Testis (tissue), 3 donors: ENCODE data around the gene CACNB4. TPM values are rescaled to one million over a fixed set of nuclear protein-coding genes. Genes with fewer than 3 reads are reported as not detected.
A peak's percentile ranks its signal among the peaks of the same experiment; 100 is the strongest.

Source experiments
- DNase-seq: peaks from one replicate; pipeline ENCODE4 v3.0.0-alpha.2; 2019
- H3K27ac ChIP-seq, 2 donors: fragments of 200-600 bp; sonication (generic); one replicate each; pipeline ENCODE4 v1.5.1; 2019
- H3K27me3 ChIP-seq: fragments of 200-600 bp; sonication (generic); one replicate; pipeline ENCODE4 v1.5.1; 2019
- H3K36me3 ChIP-seq: fragments of 200-600 bp; sonication (generic); one replicate; pipeline ENCODE4 v1.5.1; 2017; ENCODE audit warnings: low read depth; ENCODE audit errors: missing control alignments
- H3K4me1 ChIP-seq: fragments of 200-600 bp; sonication (generic); one replicate; pipeline ENCODE4 v1.5.1; 2019
- H3K4me3 ChIP-seq, 2 donors: fragments of 200-600 bp; sonication (generic); one replicate each; pipeline ENCODE4 v1.5.1; 2017 to 2019
- H3K9me3 ChIP-seq: fragments of 200-600 bp; sonication (generic); one replicate; pipeline ENCODE4 v1.5.1; 2017
- POLR2A ChIP-seq: fragments of 450-650 bp; IDR thresholded peaks from one replicate; pipeline ENCODE4 v1.6.1; 2017; ENCODE audit warnings: antibody characterized with exemption, mild to moderate bottlenecking, moderate library complexity
- WGBS, 2 donors: methylation state at CpG; one replicate each; pipeline ENCODE4 v1.1.5; 2018; 5-methylcytosine and 5-hydroxymethylcytosine counted together
- intact Hi-C: fragments of 100-400 bp; cut with DNase I; formaldehyde crosslinking; loops from one replicate; pipeline ENCODE4 v1.15.1; 2023; ENCODE audit warnings: low total_unique reads
- polyA plus RNA-seq: library from polyadenylated mRNA; stranded (reverse); fragments of 350-450 nt; fragmentation: Illumina TruSeq; extraction: RNeasy Lipid Tissue Mini Kit (QIAGEN cat#74804); gene quantifications from one replicate; pipeline ENCODE4 v1.2.3, GENCODE V29; 2014; ENCODE audit warnings: low read depth, low replicate concordance; ENCODE audit not compliant: insufficient read depth
- total RNA-seq, 2 donors: library from RNA; depleted of rRNA; stranded (reverse); fragments of >200 nt; gene quantifications; one replicate each; pipeline ENCODE4 v1.2.3, GENCODE V29; 2016
- TF ChIP-seq, protein P1 (sequence below), 3 experiments: fragments of 450-650 bp in 2 of 3; fragments of 200-600 bp in 1 of 3; sonication (generic) in 1 of 3; IDR thresholded peaks; one replicate each; pipeline ENCODE4 v1.5.1; 2016 to 2019; ENCODE audit warnings: antibody characterized with exemption in 3 of 3, mild to moderate bottlenecking in 2 of 3, moderate library complexity in 1 of 3

CACNB4 gene
- total and polyA plus RNA-seq, 3 donors from 2014 or later = 7.8 to 83.8 (median 82.2) TPM

- Histone ChIP-seq H3K9me3 (no peaks in the 10 kb centered on the region), H3K27ac (no peak overlapping the region), H3K4me3 (no peak overlapping the region), H3K27me3 (no peaks in the 10 kb centered on the region), H3K36me3 (no peaks in the 10 kb centered on the region), H3K4me1 (peaks cover 10% of the 10 kb centered on the region)
- TF ChIP-seq POLR2A = no peak
- TF ChIP-seq, protein P1, sequence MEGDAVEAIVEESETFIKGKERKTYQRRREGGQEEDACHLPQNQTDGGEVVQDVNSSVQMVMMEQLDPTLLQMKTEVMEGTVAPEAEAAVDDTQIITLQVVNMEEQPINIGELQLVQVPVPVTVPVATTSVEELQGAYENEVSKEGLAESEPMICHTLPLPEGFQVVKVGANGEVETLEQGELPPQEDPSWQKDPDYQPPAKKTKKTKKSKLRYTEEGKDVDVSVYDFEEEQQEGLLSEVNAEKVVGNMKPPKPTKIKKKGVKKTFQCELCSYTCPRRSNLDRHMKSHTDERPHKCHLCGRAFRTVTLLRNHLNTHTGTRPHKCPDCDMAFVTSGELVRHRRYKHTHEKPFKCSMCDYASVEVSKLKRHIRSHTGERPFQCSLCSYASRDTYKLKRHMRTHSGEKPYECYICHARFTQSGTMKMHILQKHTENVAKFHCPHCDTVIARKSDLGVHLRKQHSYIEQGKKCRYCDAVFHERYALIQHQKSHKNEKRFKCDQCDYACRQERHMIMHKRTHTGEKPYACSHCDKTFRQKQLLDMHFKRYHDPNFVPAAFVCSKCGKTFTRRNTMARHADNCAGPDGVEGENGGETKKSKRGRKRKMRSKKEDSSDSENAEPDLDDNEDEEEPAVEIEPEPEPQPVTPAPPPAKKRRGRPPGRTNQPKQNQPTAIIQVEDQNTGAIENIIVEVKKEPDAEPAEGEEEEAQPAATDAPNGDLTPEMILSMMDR (IDR thresholded peaks at IDR 0.05) = no peak
- 88 to 93% methylated on average over 7 of the region's 7 CpGs for WGBS, 2 donors
- no peak for DNase-seq
- intact Hi-C loops = no loop called here
These were observed 171.2 kb downstream of the CACNB4 start for GRCh38 chr2:151927501-151928221.

GRCh38 chr2:151922845-151923666, 175.8 kb downstream of the CACNB4 start:
- Histone ChIP-seq H3K4me1 (peaks cover 10% of the 10 kb centered on the region), H3K36me3 (no peaks in the 10 kb centered on the region), H3K9me3 (no peaks in the 10 kb centered on the region), H3K27me3 (no peaks in the 10 kb centered on the region), H3K4me3 (no peak overlapping the region), H3K27ac (no peak overlapping the region)
- no peak for TF ChIP-seq POLR2A
- TF ChIP-seq, protein P1 (IDR thresholded peaks at IDR 0.05) = no peak
- 44 to 46% methylated on average over 5 of the region's 5 CpGs for WGBS, 2 donors
- intact Hi-C loops = no loop called here
- peak; percentile 90 for DNase-seq

DNA sequence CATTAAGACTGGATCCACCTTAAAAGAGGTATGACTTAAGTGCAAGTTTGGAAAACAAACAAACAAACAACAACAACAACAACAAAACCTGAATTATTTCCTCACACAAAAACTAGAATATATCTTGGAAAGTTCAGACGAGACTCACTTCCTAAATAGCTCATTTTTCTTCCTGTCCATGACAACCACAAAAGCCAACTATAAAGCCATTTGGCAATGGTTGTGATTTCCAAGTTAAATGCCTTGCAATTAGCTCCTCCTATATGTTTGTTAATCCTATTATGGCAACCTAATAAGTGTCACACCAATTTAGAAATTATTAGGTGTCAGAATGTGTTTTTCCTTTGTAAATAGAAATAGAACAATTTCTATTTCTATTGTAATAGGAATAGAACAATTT, 179.1 kb downstream of the CACNB4 start:
- no peak for DNase-seq
- no peaks in the 10 kb centered on the region for H3K36me3 ChIP-seq
- TF ChIP-seq, protein P1 (IDR thresholded peaks at IDR 0.05) = no peak
- no peak for TF ChIP-seq POLR2A
- H3K4me1 ChIP-seq = peaks cover 10% of the 10 kb centered on the region
- intact Hi-C loops = no loop called here
- H3K4me3 ChIP-seq = no peak overlapping the region
- 63 to 67% methylated on average over 1 of the region's 1 CpG for WGBS, 2 donors
- no peaks in the 10 kb centered on the region for H3K27me3 ChIP-seq
- H3K27ac ChIP-seq = no peak overlapping the region
- H3K9me3 ChIP-seq = no peaks in the 10 kb centered on the region

- H3K4me1 ChIP-seq = peaks cover 6% of the 10 kb centered on the region
- H3K27me3 ChIP-seq = no peaks in the 10 kb centered on the region
- no peaks in the 10 kb centered on the region for H3K9me3 ChIP-seq
- TF ChIP-seq POLR2A = no peak
- TF ChIP-seq, protein P1 (IDR thresholded peaks at IDR 0.05) = no peak
- H3K27ac ChIP-seq = no peak overlapping the region
- DNase-seq = no peak
- intact Hi-C loops = no loop called here
- no peak overlapping the region for H3K4me3 ChIP-seq
- 87 to 91% methylated on average over 2 of the region's 2 CpGs for WGBS, 2 donors
- H3K36me3 ChIP-seq = no peaks in the 10 kb centered on the region
These were observed 180.5 kb downstream of the CACNB4 start for GRCh38 chr2:151918308-151918707.
